ENCODE measurements around the gene CHRNA7.

DNA sequence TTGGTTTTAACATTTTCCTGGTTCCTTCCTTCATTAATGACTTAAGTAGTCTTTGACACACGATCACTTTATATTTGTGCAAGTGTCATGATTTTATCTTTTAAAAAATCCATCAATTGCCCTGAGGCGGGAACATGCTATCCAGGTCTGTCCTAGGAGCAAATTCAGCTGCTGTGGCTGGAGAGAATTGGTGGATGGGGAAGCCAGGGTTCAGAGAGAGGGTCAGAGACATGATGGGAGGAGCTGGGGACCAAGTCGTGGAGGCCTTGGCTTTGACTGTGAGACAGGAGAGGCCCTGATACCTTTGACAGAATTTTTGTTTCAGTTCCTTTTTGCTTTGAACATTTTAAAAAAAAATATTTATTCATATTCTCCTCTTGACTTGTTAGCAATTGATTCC is 89.0 kb downstream of the CHRNA7 start:
- TF ChIP-seq, protein P1, sequence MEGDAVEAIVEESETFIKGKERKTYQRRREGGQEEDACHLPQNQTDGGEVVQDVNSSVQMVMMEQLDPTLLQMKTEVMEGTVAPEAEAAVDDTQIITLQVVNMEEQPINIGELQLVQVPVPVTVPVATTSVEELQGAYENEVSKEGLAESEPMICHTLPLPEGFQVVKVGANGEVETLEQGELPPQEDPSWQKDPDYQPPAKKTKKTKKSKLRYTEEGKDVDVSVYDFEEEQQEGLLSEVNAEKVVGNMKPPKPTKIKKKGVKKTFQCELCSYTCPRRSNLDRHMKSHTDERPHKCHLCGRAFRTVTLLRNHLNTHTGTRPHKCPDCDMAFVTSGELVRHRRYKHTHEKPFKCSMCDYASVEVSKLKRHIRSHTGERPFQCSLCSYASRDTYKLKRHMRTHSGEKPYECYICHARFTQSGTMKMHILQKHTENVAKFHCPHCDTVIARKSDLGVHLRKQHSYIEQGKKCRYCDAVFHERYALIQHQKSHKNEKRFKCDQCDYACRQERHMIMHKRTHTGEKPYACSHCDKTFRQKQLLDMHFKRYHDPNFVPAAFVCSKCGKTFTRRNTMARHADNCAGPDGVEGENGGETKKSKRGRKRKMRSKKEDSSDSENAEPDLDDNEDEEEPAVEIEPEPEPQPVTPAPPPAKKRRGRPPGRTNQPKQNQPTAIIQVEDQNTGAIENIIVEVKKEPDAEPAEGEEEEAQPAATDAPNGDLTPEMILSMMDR (IDR thresholded peaks at IDR 0.05; ENCODE audit: borderline replicate concordance, extremely low read depth, low read length, poor library complexity, severe bottlenecking) = no peak
- TF ChIP-seq EZH2 (IDR thresholded peaks at IDR 0.05; ENCODE audit: borderline replicate concordance, low read depth, low read length, severe bottlenecking) = no peak
